ENCODE measurements around the gene DLK1. TPM values are rescaled to one million over a fixed set of nuclear protein-coding genes. Genes with fewer than 3 reads are reported as not detected.
A peak's percentile ranks its signal among the peaks of the same experiment; 100 is the strongest.

DLK1 gene
- total RNA-seq, 1 experiment from 2014 or later = not detected

- DNase-seq (ENCODE audit: low spot score) = no peak
Observed at GRCh38 chr14:100733152-100733850, 6.6 kb downstream of the DLK1 start.

GRCh38 chr14:100734031-100734990 lies 7.6 kb downstream of the DLK1 start:
- no peak for DNase-seq (ENCODE audit: low spot score)

GRCh38 chr14:100735271-100735670 lies 8.6 kb downstream of the DLK1 start:
- DNase-seq (ENCODE audit: low spot score) = no peak

DNA sequence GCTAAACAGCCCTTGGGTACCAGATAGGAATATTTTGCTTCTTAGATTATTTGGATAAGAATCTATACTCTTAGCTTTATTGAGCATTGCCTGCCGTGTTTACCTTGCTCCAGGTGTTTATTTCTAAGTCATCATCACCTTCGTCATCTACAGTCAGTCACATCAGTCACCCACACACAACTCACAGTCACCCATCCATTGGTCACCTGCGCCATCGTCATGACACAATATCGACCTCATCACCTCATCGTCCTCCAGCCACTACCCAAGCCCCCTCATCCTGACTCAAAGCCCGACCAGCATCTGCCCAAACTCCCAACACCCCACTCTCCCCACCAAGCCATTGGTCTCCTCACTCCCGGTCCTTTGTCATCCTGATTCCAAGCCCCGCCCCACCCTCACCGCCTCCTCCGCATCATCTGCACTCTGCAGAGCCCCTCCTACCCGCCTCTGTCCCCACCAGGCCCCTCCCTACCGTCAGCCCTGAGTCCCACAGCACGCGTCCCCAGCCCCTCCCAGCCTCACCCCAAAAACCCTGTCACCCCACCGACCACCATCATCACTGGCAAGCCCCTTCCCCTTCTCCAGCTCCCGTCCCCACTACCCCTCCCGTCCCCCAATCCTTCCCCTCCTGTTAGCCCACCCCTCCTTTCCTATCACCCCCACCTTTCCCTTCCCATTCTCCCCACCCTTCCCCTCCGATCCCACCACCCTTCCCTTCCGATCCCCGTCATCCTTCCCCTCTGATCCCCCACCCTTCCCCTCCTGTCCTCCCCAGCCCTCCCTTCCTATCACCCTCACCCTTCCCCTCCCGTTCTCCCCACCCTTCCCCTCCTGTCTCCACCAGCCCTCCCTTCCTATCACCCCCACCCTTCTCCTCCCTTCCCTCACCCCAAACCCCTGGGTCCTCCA lies 9.8 kb downstream of the DLK1 start:
- DNase-seq (ENCODE audit: low spot score) = no peak

GRCh38 chr14:100737526-100737925 lies 10.8 kb downstream of the DLK1 start:
- no peak for DNase-seq (ENCODE audit: low spot score)

- DNase-seq (ENCODE audit: low spot score) = no peak
Observed at GRCh38 chr14:100738269-100738691, 11.6 kb downstream of the DLK1 start.

GRCh38 chr14:100738704-100739131 lies 12.0 kb downstream of the DLK1 start:
- DNase-seq (ENCODE audit: low spot score) = no peak

DNA sequence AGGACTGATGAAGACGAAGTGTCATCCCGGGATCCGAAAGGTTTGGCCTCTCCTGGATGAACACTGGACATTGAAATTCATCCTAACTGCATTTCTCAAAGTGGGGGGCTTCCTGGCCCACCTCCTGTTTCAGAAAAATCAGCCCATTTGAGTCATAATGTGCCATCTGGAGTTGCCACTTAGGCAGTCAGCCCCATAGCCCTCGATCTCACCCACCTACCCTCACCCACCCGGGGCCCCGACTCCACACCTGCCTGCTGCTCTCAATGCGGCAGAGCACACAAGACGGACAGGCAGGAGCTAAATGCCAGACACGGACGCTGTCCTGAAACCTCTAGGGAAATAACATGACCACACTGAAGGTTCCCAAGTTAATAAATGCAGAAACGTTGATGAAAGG lies 12.6 kb downstream of the DLK1 start:
- no peak for DNase-seq (ENCODE audit: low spot score)

DNA sequence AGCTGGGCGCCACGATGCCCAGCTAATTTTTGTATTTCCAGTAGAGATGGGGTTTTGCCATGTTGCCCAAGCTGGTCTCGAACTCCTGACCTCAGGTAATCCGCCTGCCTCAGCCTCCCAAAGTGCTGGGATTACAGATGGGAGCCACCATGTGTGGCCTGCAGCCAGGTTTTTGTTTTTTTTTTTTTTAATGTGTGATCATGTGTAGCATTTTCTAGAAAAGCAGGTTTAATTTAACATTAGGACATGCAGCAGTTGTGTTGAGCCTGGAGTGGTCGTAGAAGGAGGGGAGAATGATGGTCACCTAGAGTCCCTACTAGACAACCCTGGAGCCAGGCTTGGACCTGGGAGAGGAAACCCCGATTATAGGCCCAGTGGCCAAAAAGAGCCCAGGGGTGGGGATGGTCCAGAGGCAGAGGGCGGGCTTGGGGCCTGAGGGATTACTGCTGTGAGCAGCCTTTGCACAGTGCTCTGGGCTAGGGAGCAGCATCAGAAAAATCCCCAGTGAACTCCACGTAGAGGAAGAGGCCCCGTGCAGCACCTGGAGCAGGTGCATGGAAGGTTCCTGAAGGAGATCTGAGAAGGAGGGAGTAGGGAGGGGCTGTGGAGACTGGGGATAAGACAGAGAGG lies 13.6 kb downstream of the DLK1 start:
- DNase-seq (ENCODE audit: low spot score) = no peak

DNA sequence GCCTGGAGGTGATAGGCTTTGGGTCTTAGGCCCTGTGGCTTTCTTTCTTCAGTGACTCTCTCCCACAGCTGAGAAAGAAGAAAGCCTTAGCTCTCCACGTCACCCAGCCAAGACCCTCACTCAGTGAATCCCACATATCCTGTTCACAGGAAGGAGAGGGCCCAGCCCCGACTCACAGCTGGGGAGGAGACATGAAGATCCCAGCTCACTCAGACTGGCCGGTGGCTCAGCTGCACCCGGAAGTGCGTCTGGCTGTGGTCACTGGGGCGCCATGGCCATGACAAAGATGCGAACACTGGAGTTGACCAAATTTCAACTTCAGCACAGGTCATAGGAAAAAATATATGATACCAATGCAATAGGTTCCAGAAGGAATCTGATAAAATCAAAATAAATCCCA lies 14.2 kb downstream of the DLK1 start:
- DNase-seq (ENCODE audit: low spot score) = no peak

GRCh38 chr14:100741966-100742365 lies 15.3 kb downstream of the DLK1 start:
- DNase-seq (ENCODE audit: low spot score) = no peak

DNA sequence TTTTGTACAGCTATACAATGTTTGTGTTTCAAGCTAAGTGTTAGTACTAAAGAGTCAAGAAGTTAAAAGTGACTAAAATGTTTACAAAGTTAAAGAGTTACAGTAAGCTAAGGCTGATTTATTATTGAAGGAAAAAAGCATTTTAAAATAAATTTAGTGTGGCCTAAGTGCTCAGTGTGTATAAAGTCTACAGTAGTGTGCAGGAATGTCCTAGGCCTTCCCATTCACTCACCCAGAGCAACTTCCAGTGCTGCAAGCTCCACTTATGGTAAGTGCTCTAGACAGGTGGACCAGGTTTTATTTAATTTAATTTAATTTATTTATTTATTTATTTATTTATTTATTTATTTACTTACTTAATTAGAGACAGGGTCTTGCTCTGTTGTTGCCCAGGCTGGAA lies 19.6 kb downstream of the DLK1 start:
- no peak for DNase-seq (ENCODE audit: low spot score)

DNA sequence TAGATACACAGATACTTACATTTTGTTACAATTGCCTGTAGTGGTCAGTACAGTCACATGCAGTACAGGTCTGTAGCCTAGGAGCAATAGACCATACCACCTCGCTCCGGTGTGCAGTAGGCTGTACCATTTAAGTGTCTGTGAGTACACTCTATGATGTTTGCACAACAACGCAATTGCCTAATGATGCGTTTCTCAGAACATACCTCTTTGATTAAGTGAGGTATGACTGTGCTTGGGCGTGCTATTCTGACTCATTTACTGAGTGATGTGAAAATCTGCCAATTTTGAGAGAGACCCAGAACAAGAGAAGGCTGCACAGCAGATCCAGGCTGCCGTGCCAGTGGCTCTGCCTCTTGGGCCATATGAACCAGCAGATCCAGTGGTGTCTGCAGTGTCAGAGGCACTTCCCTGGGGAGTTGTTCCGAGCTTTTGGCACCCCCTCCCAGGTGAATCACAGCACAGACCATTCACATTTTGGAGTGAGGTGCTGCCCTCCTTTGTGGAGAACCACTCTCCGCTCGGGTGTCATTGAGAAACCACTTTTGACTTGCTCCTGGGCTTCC lies 20.4 kb downstream of the DLK1 start:
- DNase-seq (ENCODE audit: low spot score) = peak; percentile 69

DNA sequence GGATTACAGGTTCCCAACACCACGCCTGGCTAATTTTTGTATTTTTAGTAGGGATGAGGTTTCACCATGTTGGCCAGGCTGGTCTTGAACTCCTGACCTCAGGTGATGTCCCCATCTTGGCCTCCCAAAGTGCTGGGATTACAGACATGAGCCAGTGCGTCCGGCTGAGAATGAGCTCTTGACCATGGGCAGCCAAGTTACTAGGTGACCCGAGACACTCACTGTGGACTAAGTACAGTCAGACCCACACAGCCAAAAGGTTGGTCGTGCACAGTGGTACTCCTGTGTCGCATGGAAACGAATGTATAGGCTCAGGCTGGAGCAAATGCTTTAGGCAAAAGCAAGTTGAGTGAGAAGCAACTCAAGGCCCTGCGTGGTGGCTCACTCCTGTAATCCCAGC lies 21.0 kb downstream of the DLK1 start:
- DNase-seq (ENCODE audit: low spot score) = no peak

DNA sequence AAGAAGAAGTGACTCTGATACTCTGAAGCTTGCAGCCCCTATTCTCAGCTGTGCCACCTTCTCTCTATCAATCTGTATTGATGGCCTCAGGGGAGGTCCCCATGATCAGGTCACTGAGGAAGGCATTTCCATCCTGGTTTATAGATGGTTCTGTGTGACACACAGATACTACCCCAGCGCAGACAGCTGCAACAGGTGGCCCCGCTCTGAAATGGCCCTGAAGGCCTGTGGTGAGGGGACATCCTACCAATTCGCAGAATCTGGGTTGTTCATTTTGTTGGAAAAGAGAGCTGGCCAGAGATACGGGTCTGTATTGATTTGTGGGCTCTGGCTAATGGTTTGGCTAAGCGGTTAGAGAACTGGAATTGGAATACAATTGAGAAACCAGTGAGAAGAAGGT lies 21.7 kb downstream of the DLK1 start:
- DNase-seq (ENCODE audit: low spot score) = no peak

GRCh38 chr14:100748944-100749343 lies 22.3 kb downstream of the DLK1 start:
- no peak for DNase-seq (ENCODE audit: low spot score)

DNA sequence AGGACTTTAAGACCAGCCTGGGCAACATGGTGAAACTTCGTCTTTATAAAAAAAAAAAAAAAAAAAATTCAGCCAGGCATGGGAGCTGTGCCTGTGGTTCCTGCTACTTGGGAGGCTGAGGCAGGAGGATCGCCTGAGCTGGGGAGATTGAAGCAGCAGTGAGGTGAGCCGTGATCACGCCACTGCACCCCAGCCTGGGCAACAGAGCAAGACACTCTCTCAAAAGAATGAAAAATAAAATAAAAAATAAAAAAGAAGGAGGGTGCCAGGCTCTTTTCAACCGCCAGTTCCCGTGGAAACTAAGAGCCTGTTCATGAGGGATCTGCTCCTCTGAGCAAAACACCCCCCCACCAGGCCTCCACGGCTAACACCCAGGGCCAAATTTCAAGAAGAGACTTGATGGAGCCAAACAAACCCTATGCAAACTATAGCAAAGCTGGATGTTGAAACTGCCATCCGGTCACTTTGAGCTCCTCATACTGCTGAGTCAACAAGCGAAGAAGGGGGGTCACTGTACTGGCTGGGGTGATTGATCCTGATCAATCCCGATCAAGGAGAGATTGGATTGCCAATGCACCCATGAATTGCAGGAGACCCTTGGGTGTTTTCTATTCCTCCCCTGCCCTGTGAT lies 23.4 kb downstream of the DLK1 start:
- no peak for DNase-seq (ENCODE audit: low spot score)

DNA sequence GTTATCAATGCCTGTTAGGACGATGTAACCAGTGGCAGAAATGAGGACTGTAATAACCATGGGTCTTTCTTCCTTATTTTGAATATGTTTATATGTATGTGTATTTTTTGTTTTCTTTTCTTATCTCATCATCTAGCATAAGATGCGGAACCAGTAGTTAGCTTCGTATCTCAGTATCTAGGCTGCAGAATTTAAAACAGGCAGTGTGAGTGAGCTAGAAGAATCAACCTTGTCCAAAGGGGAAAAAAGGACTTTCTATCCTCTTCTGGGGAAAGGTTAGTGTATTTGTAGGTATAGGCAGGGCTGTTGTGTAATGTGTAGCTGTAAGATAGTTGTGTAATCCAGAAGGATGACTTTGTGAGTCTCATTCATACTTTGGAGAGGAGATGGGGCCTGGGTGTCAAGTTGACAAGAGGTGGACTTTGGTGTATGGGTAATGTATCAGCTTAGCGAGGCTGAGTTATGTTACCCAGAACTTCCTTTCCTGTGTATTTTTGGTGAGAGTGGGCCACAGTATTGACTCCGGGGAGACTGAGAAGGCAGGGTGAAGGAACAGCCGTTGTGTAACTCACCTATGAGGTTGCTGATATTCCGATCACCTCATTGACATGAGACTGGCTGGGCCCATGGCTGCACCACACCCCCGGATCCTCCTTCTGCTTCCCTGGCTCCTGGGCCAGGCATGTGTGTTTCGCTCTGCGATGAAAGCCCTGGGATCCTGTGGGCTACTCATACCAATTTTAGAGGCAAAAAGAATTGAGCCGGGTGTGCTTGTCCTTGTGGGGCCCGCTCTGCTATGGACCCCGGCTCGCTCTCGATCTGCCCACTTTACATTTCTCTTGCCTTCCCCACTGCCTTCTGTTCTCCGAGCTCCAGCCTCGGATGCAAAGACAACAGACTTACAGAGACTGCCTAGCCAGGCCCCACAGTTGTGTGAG lies 24.3 kb downstream of the DLK1 start:
- no peak for DNase-seq (ENCODE audit: low spot score)

GRCh38 chr14:100754020-100754419 lies 27.3 kb downstream of the DLK1 start:
- no peak for DNase-seq (ENCODE audit: low spot score)

Data from A172 (cell line).